Retinal pigment epithelial cell (primary cell): ENCODE measurements around the gene XYLT1.

Source experiments
- DNase-seq: peaks from one replicate; pipeline ENCODE4 v3.0.0-alpha.2; 2010; ENCODE audit warnings: low read depth
- H3K4me3 ChIP-seq: 2 replicates; pipeline ENCODE4 v1.5.1; 2011; ENCODE audit warnings: mild to moderate bottlenecking, low read length, control low read depth, moderate library complexity
- TF ChIP-seq, protein P1 (sequence below): conservative IDR thresholded peaks from 2 replicates; pipeline ENCODE4 v1.5.1; 2011; ENCODE audit warnings: low read depth, low read length, control low read depth, inconsistent platforms

XYLT1 gene

DNA sequence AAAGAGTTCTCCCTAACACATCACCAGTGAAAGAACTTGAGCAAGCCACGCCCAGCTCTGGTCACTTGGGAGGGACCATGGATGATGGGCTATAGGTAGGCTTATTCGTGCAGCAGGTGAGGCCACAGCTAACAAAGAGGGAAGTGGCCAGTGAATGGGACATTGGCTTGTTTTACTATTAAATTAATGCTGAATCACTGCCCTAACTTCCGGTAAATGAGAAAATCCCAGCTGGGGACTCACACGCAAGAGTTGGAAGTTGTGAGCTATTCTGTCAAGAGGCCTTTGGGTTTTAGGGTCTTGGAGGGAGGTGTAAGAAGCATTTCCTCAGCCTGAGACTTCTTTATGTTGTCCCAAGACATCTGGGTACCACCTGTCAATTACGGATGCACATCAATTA lies 315.3 kb downstream of the XYLT1 start:
- DNase-seq = no peak
- H3K4me3 ChIP-seq = no peak overlapping the region
- TF ChIP-seq, protein P1, sequence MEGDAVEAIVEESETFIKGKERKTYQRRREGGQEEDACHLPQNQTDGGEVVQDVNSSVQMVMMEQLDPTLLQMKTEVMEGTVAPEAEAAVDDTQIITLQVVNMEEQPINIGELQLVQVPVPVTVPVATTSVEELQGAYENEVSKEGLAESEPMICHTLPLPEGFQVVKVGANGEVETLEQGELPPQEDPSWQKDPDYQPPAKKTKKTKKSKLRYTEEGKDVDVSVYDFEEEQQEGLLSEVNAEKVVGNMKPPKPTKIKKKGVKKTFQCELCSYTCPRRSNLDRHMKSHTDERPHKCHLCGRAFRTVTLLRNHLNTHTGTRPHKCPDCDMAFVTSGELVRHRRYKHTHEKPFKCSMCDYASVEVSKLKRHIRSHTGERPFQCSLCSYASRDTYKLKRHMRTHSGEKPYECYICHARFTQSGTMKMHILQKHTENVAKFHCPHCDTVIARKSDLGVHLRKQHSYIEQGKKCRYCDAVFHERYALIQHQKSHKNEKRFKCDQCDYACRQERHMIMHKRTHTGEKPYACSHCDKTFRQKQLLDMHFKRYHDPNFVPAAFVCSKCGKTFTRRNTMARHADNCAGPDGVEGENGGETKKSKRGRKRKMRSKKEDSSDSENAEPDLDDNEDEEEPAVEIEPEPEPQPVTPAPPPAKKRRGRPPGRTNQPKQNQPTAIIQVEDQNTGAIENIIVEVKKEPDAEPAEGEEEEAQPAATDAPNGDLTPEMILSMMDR = no peak

DNA sequence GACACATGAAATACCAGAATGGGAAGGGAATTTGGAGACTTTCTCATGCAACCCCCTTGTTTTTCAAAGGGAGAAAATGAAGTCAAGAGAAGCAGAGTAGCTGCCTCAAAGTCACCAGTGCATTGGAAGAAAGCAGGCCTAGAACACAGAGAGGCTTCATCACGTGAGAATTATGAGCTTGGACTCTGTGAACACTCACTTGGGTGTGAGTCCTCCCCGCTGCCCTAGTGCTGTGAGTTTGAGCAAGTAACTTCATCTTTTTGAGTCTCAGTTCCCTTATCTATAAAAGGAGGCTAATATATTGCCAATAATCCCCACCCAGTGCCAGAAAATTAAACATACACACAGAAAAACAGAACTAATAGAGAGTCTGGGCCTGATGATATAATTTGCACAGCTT lies 315.8 kb downstream of the XYLT1 start:
- no peak for DNase-seq

DNA sequence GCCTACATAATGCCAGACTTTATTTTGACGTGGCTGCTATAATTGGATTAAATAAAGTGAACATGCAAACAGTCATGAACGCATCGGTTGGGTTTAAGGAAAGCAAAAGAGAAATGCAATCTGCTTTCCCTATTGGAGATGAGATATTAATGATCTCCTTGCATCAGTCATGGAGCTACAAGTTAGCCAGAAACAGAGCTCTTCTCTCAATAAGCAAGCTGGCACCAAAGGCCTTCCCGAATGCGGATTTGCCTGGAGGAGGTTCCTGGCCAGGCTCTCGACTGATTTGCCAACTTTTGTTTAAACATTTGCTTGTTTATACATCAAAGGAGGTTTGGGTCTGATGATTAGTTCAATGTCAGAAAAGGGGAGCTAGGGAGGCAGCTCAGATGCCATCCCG lies 318.4 kb downstream of the XYLT1 start:
- H3K4me3 ChIP-seq = no peak overlapping the region
- TF ChIP-seq, protein P1 = no peak
- DNase-seq = no peak

More for the DNA sequence above, 315.8 kb downstream of the XYLT1 start:
- TF ChIP-seq, protein P1 = no peak
- no peak overlapping the region for H3K4me3 ChIP-seq

DNA sequence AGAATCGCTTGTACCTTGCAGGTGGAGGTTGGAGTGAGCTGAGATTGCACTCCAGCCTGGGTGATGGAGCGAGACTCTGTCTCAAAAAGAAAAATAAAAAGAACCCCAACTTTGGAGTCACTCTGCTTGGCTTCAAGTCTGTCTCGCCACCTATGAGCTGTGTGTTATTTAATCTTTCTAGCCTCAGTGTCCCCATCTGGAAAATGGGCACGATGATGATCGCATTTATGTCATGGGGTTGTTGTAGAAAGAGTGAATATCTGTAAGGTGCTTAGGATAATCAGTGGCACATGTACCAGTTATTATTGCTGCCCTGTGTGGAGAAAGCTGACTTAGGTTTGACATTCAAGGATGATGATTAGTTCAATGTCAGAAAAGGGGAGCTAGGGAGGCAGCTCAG lies 319.4 kb downstream of the XYLT1 start:
- H3K4me3 ChIP-seq = no peak overlapping the region
- DNase-seq = no peak
- TF ChIP-seq, protein P1 = no peak

DNA sequence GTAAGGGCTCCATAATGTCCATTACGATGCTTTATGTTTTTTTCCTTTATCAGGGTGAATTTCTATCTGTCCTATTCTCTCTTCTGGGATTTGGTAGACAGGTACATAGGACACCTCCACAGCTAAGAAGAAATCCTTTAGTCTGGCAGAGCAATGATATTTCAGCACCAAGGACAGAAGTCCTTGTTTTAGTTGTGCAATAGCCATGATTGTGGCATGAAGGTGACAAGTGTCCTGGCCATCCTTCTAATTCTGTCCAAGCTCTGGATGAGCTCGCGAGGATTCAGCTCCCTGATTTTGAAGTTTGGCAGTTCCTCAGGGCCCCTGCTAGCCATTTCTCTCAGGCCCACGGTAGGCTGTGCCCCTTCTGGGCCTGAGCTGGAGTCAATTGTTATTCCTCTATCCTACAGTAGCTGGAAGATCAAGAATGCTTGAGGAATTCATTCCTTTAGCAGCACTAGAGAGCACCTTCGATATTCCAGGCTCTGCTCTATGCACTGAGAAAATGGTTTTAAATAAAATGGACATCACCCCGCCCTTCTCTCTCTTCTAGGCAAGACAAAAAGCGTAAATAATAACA lies 320.8 kb downstream of the XYLT1 start:
- H3K4me3 ChIP-seq = no peak overlapping the region
- DNase-seq = no peak
- TF ChIP-seq, protein P1 = no peak

DNA sequence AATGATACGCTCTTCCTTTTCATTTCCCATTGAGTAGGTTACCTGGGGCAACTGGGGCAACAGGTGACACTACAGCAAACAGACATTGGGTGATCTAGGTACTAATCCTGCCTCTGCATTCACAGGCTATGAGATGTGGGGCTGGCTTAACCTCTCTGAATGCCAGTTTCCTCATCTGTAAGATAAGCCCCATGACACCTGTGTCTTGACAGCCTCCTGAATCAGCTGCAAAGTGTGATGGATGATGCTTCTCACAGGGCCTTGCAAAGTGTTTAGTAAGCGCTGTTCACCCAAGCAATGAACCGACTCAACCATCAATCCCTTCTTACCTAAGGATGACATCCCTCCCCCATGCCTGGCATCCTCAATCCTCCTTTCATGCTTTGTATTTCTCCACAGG lies 322.8 kb downstream of the XYLT1 start:
- no peak overlapping the region for H3K4me3 ChIP-seq
- TF ChIP-seq, protein P1 = no peak
- no peak for DNase-seq

DNA sequence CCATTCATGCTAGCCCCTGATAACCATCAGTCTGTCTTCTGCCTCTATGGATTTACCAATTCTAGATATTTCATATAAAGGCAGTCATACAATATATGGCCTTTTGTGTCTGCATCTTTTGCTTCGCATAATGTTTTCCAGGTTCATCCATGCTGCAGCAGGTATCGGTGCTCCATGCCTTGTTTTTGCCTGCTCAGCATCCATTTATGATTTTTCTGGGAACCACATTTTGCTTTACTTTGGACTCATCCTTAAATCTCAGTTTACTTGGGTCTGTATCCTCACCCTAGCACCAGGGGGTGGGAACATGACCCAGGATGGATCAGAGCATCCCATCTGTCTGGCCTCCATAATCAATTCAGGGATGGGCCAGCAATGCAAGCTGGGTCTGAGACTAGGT lies 325.7 kb downstream of the XYLT1 start:
- no peak for DNase-seq
- TF ChIP-seq, protein P1 = no peak
- H3K4me3 ChIP-seq = no peak overlapping the region
